Activated T-cell treated with anti-CD3 and anti-CD28 coated beads, Interleukin-2, amount 50 U/mL, for 1 hour (primary cell): ENCODE measurements around the gene TMEM88.
"Not testable (repeated sequence)": the region's sequence is repeated elsewhere in the genome, so short reads cannot be mapped to it uniquely, and the experiment has no call there.

ENCODE experiments used
- DNase-seq: peaks from one replicate; pipeline ENCODE4 v3.0.0-alpha.2; 2020

TMEM88 gene

GRCh38 chr17:7854851-7855659 is at the start of gene TMEM88:
TSS of gene TMEM88 (plus strand) at chr17:7855066. CDS start at chr17:7855075, 9 bp downstream.
- DNase-seq: peak; percentile 61

GRCh38 chr17:7806587-7806986 is 48.3 kb upstream of the TMEM88 start:
- DNase-seq: no peak

- no peak for DNase-seq
Observed at GRCh38 chr17:7807206-7807605, 47.7 kb upstream of the TMEM88 start.

GRCh38 chr17:7809086-7809790 is 45.6 kb upstream of the TMEM88 start:
- DNase-seq: no peak

- not testable (repeated sequence) for DNase-seq
Observed at GRCh38 chr17:7809791-7810343, 45.0 kb upstream of the TMEM88 start.

GRCh38 chr17:7811251-7811650 is 43.6 kb upstream of the TMEM88 start:
- no peak for DNase-seq

- no peak for DNase-seq
Observed at GRCh38 chr17:7814969-7815368, 39.9 kb upstream of the TMEM88 start.

GRCh38 chr17:7816926-7817642 is 37.8 kb upstream of the TMEM88 start:
- no peak for DNase-seq

GRCh38 chr17:7817643-7817964 is 37.3 kb upstream of the TMEM88 start:
- no peak for DNase-seq

GRCh38 chr17:7818026-7818425 is 36.8 kb upstream of the TMEM88 start:
- no peak for DNase-seq

- DNase-seq: no peak
Observed at GRCh38 chr17:7818746-7819645, 35.9 kb upstream of the TMEM88 start.

GRCh38 chr17:7820231-7820630 is 34.6 kb upstream of the TMEM88 start:
- no peak for DNase-seq

GRCh38 chr17:7822126-7822525 is 32.7 kb upstream of the TMEM88 start:
- no peak for DNase-seq

- DNase-seq: no peak
Observed at GRCh38 chr17:7823581-7824001, 31.3 kb upstream of the TMEM88 start.

GRCh38 chr17:7824021-7824924 is 30.6 kb upstream of the TMEM88 start:
- DNase-seq: no peak

- DNase-seq: no peak
Observed at GRCh38 chr17:7825206-7825990, 29.5 kb upstream of the TMEM88 start.

- no peak for DNase-seq
Observed at GRCh38 chr17:7830616-7831015, 24.2 kb upstream of the TMEM88 start.

GRCh38 chr17:7831233-7831632 is 23.6 kb upstream of the TMEM88 start:
- no peak for DNase-seq

- DNase-seq: no peak
Observed at GRCh38 chr17:7832431-7832830, 22.4 kb upstream of the TMEM88 start.

- DNase-seq: no peak
Observed at GRCh38 chr17:7833011-7833794, 21.7 kb upstream of the TMEM88 start.
